Measurements from ENCODE around the gene ABCC1. TPM values are rescaled to one million over a fixed set of nuclear protein-coding genes. Genes with fewer than 3 reads are reported as not detected.

ABCC1 gene
- polyA plus RNA-seq, 1 of the 3 experiments (the other 2 are of a cell fraction) = 23.7 TPM

GRCh38 chr16:16131204-16131603 lies 181.8 kb downstream of the ABCC1 start:
- no peaks in the 10 kb centered on the region for H3K79me2 ChIP-seq (ENCODE audit: insufficient read depth)
- H3K36me3 ChIP-seq (replicated peaks in 1 of 2; ENCODE audit: control insufficient read depth in 1 of 2, insufficient read depth in 2 of 2, low read length in 1 of 2) = peaks cover 13 to 27% of the 10 kb centered on the region in 2 experiments
- H3K27ac ChIP-seq (ENCODE audit: low read depth in 2 of 2, low read length in 1 of 2) = no peak overlapping the region
- H3F3A ChIP-seq (replicated peaks; ENCODE audit: insufficient read depth) = peaks cover 3% of the 10 kb centered on the region
- H3K27me3 ChIP-seq (ENCODE audit: insufficient read depth) = no peaks in the 10 kb centered on the region
- no peaks in the 10 kb centered on the region for H3K4me1 ChIP-seq (ENCODE audit: control insufficient read depth in 1 of 2, insufficient read depth in 2 of 2, low read depth in 1 of 2, low read length in 1 of 2)
- no peak overlapping the region for H3K9ac ChIP-seq
- 90% methylated on average over 3 of the region's 3 CpGs for WGBS (ENCODE audit: low lambda C conversion rate)
- DNase-seq = no peak
- no peaks in the 10 kb centered on the region for H4K20me1 ChIP-seq (ENCODE audit: insufficient read depth)
- no peaks in the 10 kb centered on the region for H3K9me2 ChIP-seq
- POLR2A ChIA-PET = interaction anchor here (0.7 kb wide), 1 partner anchor 243 kb away, joined by 3 read pairs; no protein-coding TSS in a partner anchor
- no peaks in the 10 kb centered on the region for H3K9me3 ChIP-seq
- TF ChIP-seq FOXJ3 (CRISPR knock-in tag; IDR thresholded peaks at IDR 0.05) (no peak), GABPA (IDR thresholded peaks at IDR 0.05; ENCODE audit: low read depth) (no peak), REST (IDR thresholded peaks at IDR 0.05; ENCODE audit: low read depth, low read length) (no peak), FOSL2 (IDR thresholded peaks at IDR 0.05; ENCODE audit: borderline replicate concordance, low read depth) (no peak), RCOR1 (IDR thresholded peaks at IDR 0.05; ENCODE audit: low read length) (no peak), MEF2A (IDR thresholded peaks at IDR 0.05; ENCODE audit: borderline replicate concordance, low read depth) (no peak), NRF1 (IDR thresholded peaks at IDR 0.05; ENCODE audit: low read depth, low read length) (no peak), TEAD4 (IDR thresholded peaks at IDR 0.05; ENCODE audit: borderline replicate concordance, insufficient read depth) (no peak), ELF1 (IDR thresholded peaks at IDR 0.05) (no peak), FOXM1 (IDR thresholded peaks at IDR 0.05; ENCODE audit: low read depth) (no peak), CHD2 (IDR thresholded peaks at IDR 0.05; ENCODE audit: low read length, partially characterized antibody) (no peak), POLR2AphosphoS5 (IDR thresholded peaks at IDR 0.05; ENCODE audit: low read depth, low read length) (no peak), CTCF (IDR thresholded peaks at IDR 0.05) (no peak), EP300 (IDR thresholded peaks at IDR 0.05; ENCODE audit: borderline replicate concordance in 1 of 2, low read depth in 1 of 2, low read length in 1 of 2) (no peak)
- no peak overlapping the region for H2AFZ ChIP-seq (ENCODE audit: low read depth)
- CTCF ChIA-PET = interaction anchor here (1.1 to 4.7 kb wide), 3 partner anchors 257 to 365 kb away, joined by 4 to 19 read pairs (median 5); no protein-coding TSS in a partner anchor
- H3K4me2 ChIP-seq = no peak overlapping the region
- H3K4me3 ChIP-seq (ENCODE audit: low read depth in 2 of 2, low read length in 1 of 2) = no peak overlapping the region

Measured in SK-N-SH (cell line).